HepG2 (cell line): ENCODE results near the gene ATP7A. TPM values are rescaled to one million over a fixed set of nuclear protein-coding genes. Genes with fewer than 3 reads are reported as not detected.
"Not testable (repeated sequence)": the region's sequence is repeated elsewhere in the genome, so short reads cannot be mapped to it uniquely, and the experiment has no call there.

Experiments used
- ATAC-seq: fragments of 200-7000 bp; cut with Tn5 transposase; 3 replicates; pipeline ENCODE4 v1.9.1; 2020; ENCODE audit warnings: mild to moderate bottlenecking, moderate library complexity
- BruUV-seq: library from RNA; stranded (reverse); fragments of 400-500 nt; replicated peaks from 2 replicates; lab custom pipeline; 2021; lab: Mats Ljungman, UMichigan
- CTCF ChIA-PET: fragments of 300-600 bp; formaldehyde crosslinking; extraction: SDS; loops from one replicate; lab custom pipeline; 2021; ENCODE audit warnings: low total read pairs, inconsistent platforms, low intra/inter-chr PET ratio; lab: Yijun Ruan, JAX
- POLR2A ChIA-PET: fragments of 350-600 bp; sonication (Branson Sonifier 250); formaldehyde crosslinking; loops from one replicate; lab custom pipeline; 2020; ENCODE audit warnings: antibody characterized with exemption, inconsistent platforms; lab: Yijun Ruan, JAX
- DNase-seq: peaks from one replicate; pipeline ENCODE4 v3.0.0-alpha.2; 2015; ENCODE audit warnings: low spot score
- FAIRE-seq: peaks from 3 replicates; lab custom pipeline; 2011; peaks lifted over from hg19 to GRCh38; lab: Jason Lieb, UNC
- H2AFZ ChIP-seq: one replicate; pipeline ENCODE4 v1.6.1; 2011; ENCODE audit warnings: low read length, inconsistent platforms
- H3K27ac ChIP-seq: fragments of 300-600 bp; 3 replicates; pipeline ENCODE4 v1.8.0; 2011; ENCODE audit warnings: mixed run types, mild to moderate bottlenecking, mixed read lengths, low read length, inconsistent platforms; ENCODE audit not compliant: insufficient read depth; ENCODE audit errors: extremely low read length
- H3K27me3 ChIP-seq, 2 experiments: fragments of 200-600 bp in 1 of 2; 2 replicates in 1 of 2; 3 replicates in 1 of 2; pipeline versions ENCODE4 v1.6.0 to v1.8.0; 2011; ENCODE audit warnings: low read length in 2 of 2, mild to moderate bottlenecking in 2 of 2, moderate library complexity in 2 of 2, inconsistent platforms in 1 of 2; ENCODE audit not compliant: insufficient read depth in 2 of 2, control insufficient read depth in 1 of 2
- H3K36me3 ChIP-seq, 2 experiments: fragments of 200-600 bp in 1 of 2; replicated peaks in 1 of 2; 2 replicates in 1 of 2; 3 replicates in 1 of 2; pipeline versions ENCODE4 v1.5.1 to v1.8.0; 2011; ENCODE audit warnings: low read length in 2 of 2, inconsistent platforms in 1 of 2; ENCODE audit not compliant: insufficient read depth in 2 of 2, control insufficient read depth in 1 of 2
- H3K4me1 ChIP-seq: 2 replicates; pipeline ENCODE4 v1.5.1; 2012; ENCODE audit warnings: low read length, inconsistent platforms; ENCODE audit not compliant: insufficient read depth
- H3K4me2 ChIP-seq: 2 replicates; pipeline ENCODE4 v1.6.0; 2011; ENCODE audit warnings: low read depth, low read length, inconsistent platforms
- H3K4me3 ChIP-seq, 3 experiments: fragments of 200-600 bp in 1 of 3; sonication (generic), shearing (Covaris generic) in 1 of 3; replicated peaks in 1 of 3; 2 replicates each; pipeline ENCODE4 v1.5.1; 2011 to 2016; ENCODE audit warnings: low read length in 3 of 3, inconsistent platforms in 2 of 3, low read depth in 2 of 3, mild to moderate bottlenecking in 2 of 3, control low read depth in 1 of 3, mixed read lengths in 1 of 3; ENCODE audit not compliant: insufficient read depth in 1 of 3
- H3K79me2 ChIP-seq: one replicate; pipeline ENCODE4 v1.6.1; 2011; ENCODE audit warnings: low read length, inconsistent platforms; ENCODE audit not compliant: insufficient read depth
- H3K9ac ChIP-seq: 2 replicates; pipeline ENCODE4 v1.6.0; 2011; ENCODE audit warnings: mild to moderate bottlenecking, low read depth, low read length, inconsistent platforms; ENCODE audit not compliant: insufficient read depth
- H3K9me3 ChIP-seq: 2 replicates; pipeline ENCODE4 v1.5.1; 2012; ENCODE audit warnings: mild to moderate bottlenecking, low read length
- H4K20me1 ChIP-seq: 2 replicates; pipeline ENCODE4 v1.6.0; 2011; ENCODE audit warnings: inconsistent platforms, mild to moderate bottlenecking, low read length, moderate library complexity; ENCODE audit not compliant: insufficient read depth
- HNRNPH1 ChIP-seq: fragments of 200-400 bp; formaldehyde crosslinking; optimal IDR thresholded peaks from 2 replicates; pipeline ENCODE3; 2017; ENCODE audit warnings: mild to moderate bottlenecking, low read depth, low read length
- NFYC ChIP-seq: IDR thresholded peaks from 2 replicates; pipeline ENCODE4 v1.6.1; 2016; ENCODE audit warnings: missing genetic modification reagents, missing compliant biosample characterization
- NRL ChIP-seq: sonication (generic); formaldehyde crosslinking; IDR thresholded peaks from 2 replicates; pipeline ENCODE4 v1.5.0; 2020; ENCODE audit warnings: missing genetic modification reagents, mild to moderate bottlenecking, moderate library complexity, borderline replicate concordance
- PBX2 ChIP-seq: IDR thresholded peaks from 2 replicates; pipeline ENCODE4 v1.6.1; 2016; ENCODE audit warnings: control low read depth
- PRDM10 ChIP-seq: sonication (generic); formaldehyde crosslinking; IDR thresholded peaks from 2 replicates; pipeline ENCODE4 v1.4.0; 2020; ENCODE audit warnings: low read depth, missing genetic modification reagents
- ZEB1 ChIP-seq: IDR thresholded peaks from 2 replicates; pipeline ENCODE4 v1.6.1; 2012; ENCODE audit warnings: mild to moderate bottlenecking, low read depth, inconsistent platforms; ENCODE audit not compliant: insufficient replicate concordance
- ZNF143 ChIP-seq: sonication (generic); formaldehyde crosslinking; IDR thresholded peaks from 2 replicates; pipeline ENCODE4 v1.4.0; 2020; ENCODE audit warnings: missing genetic modification reagents
- ZNF382 ChIP-seq: sonication (generic); formaldehyde crosslinking; IDR thresholded peaks from 2 replicates; pipeline ENCODE4 v1.5.0; 2020; ENCODE audit warnings: missing genetic modification reagents, mild to moderate bottlenecking, borderline replicate concordance
- WGBS: methylation state at CpG from one replicate; pipeline ENCODE4 v1.1.6; 2017; ENCODE audit warnings: low lambda C conversion rate; 5-methylcytosine and 5-hydroxymethylcytosine counted together
- in situ Hi-C: cut with HindIII; loops from 2 replicates; pipeline ENCODE4 v1.10.0; 2017; ENCODE audit warnings: low pct_unique_long_range_greater_than_20kb; ENCODE audit not compliant: extremely low pct_ligation_motif_present
- intact Hi-C: fragments of 100-400 bp; cut with micrococcal nuclease; formaldehyde crosslinking; loops from one replicate; pipeline ENCODE4 v1.10.0; 2022; ENCODE audit not compliant: unreplicated experiment
- polyA plus RNA-seq, 8 experiments: library from polyadenylated mRNA; depleted of rRNA in 3 of 8; stranded (reverse) in 7 of 8; unstranded in 1 of 8; fragments of >200 nt; fragmentation: Illumina TruSeq in 4 of 8; extraction: Trizol in 4 of 8; gene quantifications; 2 replicates each; pipeline versions ENCODE4 v1.2.1 to v1.2.3, GENCODE V29; 2011 to 2016; ENCODE audit warnings: low read depth in 4 of 8, missing spikeins in 1 of 8, mixed read lengths in 1 of 8; ENCODE audit not compliant: insufficient read depth in 1 of 8
- total RNA-seq, 5 experiments: library from RNA; depleted of rRNA; stranded (reverse); fragments of >200 nt; fragmentation: Illumina TruSeq; extraction: Trizol; gene quantifications; 2 replicates each; pipeline ENCODE4 v1.2.3, GENCODE V29; 2016; ENCODE audit warnings: low read depth in 1 of 5

ATP7A gene
- total and polyA plus RNA-seq, 2 of the 13 experiments (the other 11 are each of a cell fraction or from before 2014, with no cell fraction given): 1.7 to 4.7 TPM

DNA sequence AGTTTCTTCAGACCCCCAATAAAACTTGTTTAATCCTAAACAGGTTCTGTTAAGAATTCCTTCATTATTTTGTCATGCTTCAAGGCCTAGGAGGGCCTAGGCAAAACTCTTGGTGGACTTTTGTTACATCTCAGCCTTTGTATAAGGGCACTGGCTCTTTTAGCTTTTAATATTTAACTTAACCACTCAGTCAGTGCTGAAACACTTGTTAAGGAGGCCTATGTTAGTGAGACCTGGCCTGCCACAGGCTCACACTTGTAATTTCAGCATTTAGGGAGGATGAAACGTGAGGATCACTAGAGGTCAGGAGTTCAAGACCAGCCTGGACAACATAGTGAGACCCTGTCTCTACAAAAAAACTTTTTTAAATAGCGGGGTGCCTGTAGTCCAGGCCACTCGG, 160.8 kb downstream of the ATP7A start (continued):
- TF ChIP-seq PBX2 (no peak), HNRNPH1 (no peak)

DNA sequence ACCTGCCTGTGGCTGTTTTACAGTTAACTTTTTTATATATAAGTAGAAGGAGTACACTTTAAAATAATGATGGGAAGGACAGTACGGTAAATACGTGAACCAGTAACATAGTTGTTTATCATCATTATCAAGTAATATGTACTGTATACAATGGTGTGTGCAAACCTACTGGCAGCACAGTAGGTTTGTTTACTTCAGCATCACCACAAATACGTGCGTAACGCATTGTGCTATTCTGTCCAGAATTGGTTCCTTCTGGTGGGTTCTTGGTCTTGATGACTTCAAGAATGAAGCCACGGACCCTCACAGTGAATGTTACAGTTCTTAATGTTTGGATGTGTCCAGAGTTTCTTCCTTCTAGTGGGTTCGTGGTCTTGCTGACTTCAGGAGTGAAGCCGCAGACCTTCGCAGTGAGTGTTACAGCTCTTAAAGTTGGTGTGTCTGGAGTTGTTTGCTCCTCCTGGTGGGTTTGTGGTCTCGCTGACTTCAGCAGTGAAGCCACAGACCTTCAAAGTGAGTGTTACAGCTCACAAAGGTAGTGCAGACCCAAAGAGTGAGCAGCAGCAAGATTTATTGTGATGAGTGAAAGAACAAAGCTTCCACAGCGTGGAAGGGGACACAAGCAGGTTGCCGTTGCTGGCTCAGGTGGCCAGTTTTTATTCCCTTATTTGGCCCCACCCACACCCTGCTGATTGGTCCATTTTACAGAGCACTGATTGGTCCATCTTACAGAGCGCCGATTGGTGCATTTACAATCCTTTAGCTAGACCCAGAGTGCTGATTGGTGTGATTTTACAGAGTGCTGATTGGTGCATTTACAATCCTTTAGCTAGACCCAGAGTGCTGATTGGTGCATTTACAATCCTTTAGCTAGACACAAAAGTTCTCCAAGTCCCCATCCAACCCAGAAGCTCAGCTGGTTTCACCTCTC, 162.9 kb downstream of the ATP7A start:
- H3K27me3 ChIP-seq, DNase-seq, H4K20me1 ChIP-seq, in situ Hi-C loops, intact Hi-C loops, POLR2A ChIA-PET, ATAC-seq, H2AFZ ChIP-seq, H3K27ac ChIP-seq, H3K4me1 ChIP-seq, CTCF ChIA-PET, H3K4me3 ChIP-seq, H3K4me2 ChIP-seq, H3K9ac ChIP-seq, H3K36me3 ChIP-seq, BruUV-seq, FAIRE-seq, H3K9me3 ChIP-seq, H3K79me2 ChIP-seq: not testable (repeated sequence)
- WGBS: 79% methylated on average over 4 of the region's 14 CpGs
- 0 out of 2 replicates have a peak, but pooled peaks have one; percentile 12 for TF ChIP-seq NFYC (CRISPR knock-in tag)

GRCh38 chrX:78074088-78074487, 163.6 kb downstream of the ATP7A start:
- H2AFZ ChIP-seq: no peak overlapping the region
- no peaks in the 10 kb centered on the region for H3K27me3 ChIP-seq
- DNase-seq: no peak
- no peaks in the 10 kb centered on the region for H3K36me3 ChIP-seq
- POLR2A ChIA-PET: no interaction called here
- no peak overlapping the region for H3K27ac ChIP-seq
- in situ Hi-C loops: no loop called here
- no TSS peak for BruUV-seq
- H3K4me3 ChIP-seq: no peak overlapping the region
- no peak for FAIRE-seq
- no peak for TF ChIP-seq ZNF143 (CRISPR knock-in tag)
- TF ChIP-seq PRDM10 (CRISPR knock-in tag): no peak
- no peak for TF ChIP-seq ZEB1
- TF ChIP-seq NRL (CRISPR knock-in tag): no peak
- TF ChIP-seq ZNF382 (CRISPR knock-in tag): no peak
- H3K4me2 ChIP-seq: no peak overlapping the region
- no peak overlapping the region for H3K9ac ChIP-seq
- CTCF ChIA-PET: no interaction called here
- no peaks in the 10 kb centered on the region for H3K4me1 ChIP-seq
- no peak for ATAC-seq
- H4K20me1 ChIP-seq: no peaks in the 10 kb centered on the region
- H3K79me2 ChIP-seq: no peaks in the 10 kb centered on the region
- H3K9me3 ChIP-seq: peaks cover 2% of the 10 kb centered on the region; the same call in 1 of the 2 replicates
- intact Hi-C loops: no loop called here
